Activated T-cell treated with anti-CD3 and anti-CD28 coated beads for 4 hours (primary cell): Measurements from ENCODE around the gene ORC3.
"Not testable (repeated sequence)": the region's sequence is repeated elsewhere in the genome, so short reads cannot be mapped to it uniquely, and the experiment has no call there.

Source experiments
- DNase-seq: peaks from one replicate; pipeline ENCODE4 v3.0.0-alpha.2; 2020

Gene ORC3

DNA sequence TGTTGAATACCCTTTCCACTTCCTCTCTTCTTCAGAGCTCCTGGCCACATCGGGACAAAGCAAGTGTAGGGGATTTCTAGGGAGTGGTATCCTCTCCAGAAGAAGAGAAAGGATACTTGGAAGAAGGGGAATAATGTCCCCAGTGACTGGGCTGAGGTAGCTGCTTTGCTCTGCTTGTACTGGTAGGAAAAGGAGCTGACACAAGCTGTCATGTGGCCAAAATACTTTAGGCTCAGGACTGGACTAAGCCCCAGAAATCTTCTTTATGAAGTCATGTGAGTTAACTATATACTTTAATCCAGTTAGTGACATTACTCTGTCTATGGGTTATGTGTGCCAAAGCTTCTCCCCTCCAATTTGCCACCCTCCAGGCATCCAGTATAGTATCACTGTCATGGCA, 71.6 kb downstream of the ORC3 start:
- no peak for DNase-seq

DNA sequence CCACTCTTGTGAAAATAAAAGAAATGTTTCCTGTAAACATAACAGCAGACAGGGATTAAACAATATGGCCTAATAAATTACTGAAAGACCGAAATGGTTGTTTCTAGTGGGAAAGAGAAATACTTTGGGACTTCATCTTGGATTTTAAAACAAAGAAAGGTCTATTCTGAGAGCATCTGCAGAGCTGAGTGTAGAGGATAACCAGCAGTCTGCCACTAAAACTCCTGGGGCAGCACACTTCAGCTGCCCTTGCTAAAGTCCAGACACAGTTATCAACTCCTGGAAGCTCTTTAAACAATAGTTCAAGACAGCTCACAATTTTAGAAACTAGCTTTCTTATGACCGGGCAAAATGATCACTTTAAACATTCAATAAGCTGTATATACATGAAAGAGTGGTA, 73.5 kb downstream of the ORC3 start:
- no peak for DNase-seq

DNA sequence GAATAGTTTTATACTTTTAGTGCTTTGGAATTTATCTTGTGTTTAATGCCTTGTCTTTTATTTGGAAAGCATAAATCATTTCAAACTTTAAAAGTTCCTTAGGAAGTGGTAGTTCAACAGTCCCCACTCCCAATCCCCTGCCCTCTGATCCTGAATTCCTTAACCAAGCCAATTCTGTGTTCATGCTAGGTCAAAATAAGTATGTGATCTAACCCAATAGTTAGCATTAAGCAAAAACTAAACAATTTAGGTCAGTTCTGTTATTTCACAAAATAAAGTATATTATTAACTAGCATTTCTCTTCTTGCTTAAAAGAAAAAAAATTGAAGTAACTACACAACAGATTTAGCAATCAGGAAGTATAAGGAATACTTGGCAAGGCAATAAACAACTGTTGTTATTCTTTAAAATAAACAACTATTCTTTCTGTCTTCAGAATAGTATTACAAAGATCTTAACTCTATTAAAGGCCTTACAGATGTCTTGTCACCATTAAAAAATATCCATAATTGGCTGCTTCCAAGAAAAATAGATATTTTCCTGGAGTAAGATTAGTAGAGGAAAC, 75.1 kb downstream of the ORC3 start:
- DNase-seq: no peak

DNA sequence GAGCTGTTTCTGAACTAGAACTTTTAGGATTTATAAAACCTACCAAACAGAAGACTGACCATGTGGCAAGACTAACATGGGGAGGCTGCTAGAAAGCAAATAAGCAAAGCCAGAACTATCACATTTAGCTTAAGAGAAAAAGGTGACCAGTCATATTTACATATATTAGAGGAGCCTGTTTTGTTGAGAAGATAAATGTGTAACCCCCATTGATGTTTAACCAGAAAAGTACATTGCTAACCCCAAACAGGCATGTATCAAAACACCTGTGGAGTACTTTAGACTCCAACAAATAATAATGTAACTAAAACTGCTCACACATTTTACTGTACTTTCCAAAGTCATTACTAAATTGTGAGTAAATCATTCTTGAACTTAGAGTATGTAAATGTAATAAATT, 77.1 kb downstream of the ORC3 start:
- DNase-seq: no peak

DNA sequence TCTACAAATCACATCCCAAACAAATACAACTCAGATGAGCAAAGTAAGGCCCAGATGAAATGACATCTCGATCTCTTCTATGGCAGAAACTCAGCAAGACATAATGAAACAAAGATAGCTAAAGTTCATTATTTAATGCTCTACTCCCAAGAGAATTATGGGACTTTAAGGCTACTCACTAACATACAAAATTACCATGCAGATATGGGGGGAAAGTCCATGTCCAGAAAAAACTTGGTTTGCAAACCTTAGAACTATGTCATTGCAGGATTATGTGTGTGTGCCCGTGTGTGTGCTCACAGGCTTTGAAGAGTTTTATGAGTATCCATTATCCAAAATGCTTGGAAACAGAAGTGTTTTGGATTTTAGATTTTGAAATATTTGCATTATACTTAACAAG, 78.1 kb downstream of the ORC3 start:
- no peak for DNase-seq

DNA sequence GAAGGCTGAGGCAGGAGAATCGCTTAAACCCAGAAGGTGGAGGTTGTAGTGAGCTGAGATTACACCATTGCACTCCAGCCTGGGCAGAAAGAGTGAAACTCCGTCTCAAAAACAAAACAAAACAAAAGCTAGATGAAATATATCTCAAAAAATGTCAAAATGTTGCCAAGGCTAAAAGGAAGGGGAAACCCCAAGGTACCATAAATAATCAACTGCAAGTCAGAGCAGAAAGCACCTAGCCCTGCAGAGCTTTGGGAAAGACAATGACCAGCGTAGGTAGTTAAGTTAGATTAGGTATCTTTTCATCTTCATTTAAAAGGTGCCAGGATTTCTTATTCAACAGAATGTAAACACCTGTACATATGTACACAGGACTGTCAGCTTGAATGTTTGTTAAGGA, 79.1 kb downstream of the ORC3 start:
- no peak for DNase-seq

DNA sequence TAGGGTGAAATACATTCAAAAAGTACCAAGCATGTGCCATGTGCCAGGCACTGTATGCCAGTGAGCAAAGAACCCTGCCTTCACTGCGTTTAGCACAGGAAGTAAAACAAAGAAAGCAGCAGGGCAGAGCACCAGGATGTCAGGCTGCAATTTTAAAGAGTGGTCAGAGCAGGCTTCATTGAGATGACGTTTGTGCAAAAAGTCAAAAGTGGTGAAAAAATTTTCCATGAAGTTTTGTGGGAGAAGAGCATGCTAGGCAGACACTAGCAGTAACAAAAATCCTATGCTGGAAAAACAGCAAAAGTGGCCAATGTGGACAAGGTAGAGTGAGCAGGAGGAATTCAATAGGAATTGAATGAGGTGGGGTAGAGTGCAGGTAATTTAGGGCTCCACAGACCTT, 80.8 kb downstream of the ORC3 start:
- DNase-seq: no peak

DNA sequence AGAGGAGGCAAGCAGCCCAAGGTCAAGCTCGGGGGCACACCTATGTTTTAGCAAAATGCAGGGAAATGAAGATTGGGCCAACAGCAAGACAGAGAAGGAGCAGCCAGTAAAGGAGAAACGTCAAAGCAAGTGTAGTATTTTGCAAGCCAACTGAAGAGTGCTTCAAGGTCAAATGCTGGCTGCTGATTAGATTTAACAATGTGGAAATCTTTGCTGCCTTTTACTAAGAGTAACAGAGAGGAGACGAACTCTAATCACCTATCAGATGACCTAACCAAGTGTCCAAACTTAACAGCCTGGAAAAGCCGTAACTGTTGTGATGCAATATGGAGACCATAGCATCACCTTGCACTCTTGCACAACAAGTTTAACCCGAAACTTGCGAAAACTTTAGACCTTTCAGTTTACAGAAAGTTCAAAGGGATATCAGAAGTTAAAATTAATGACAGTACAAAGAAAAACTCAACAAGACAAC, 81.7 kb downstream of the ORC3 start:
- no peak for DNase-seq

DNA sequence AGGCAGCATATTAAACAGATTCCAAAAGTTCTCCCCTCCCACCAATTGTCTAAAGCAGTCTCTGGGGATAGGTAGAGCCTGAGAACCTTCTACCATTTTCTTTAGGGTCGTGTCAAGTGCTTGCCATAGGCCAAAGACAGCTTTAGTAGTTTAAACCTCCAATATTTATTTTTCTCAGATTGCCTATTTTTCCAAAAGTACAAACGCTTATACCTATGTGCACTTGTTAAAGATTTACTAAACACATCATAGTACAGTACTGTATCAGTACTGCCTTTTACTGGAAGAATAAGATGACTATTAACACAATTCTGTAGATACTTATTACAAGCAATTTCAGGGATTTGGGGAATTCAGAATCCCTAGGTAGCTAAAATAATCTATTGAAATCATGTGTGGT, 82.7 kb downstream of the ORC3 start:
- no peak for DNase-seq

DNA sequence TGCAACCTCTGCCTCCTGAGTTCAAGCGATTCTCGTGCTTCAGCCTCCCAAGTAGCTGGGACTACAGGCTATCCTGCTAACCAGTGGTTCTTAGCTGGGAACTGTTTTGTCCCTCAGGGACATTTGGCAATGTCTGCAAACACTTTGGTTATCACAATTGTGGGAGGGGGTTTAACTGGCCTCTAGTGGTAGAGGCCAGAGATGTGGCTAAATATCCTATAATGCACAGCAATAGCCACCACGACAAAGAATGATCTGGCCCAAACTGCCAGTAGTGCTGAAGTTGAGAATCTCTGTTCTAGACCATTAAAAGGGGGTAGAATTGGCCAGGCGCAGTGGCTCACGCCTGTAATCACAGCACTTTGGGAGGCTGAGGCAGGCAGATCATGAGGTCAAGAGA, 83.3 kb downstream of the ORC3 start:
- no peak for DNase-seq

DNA sequence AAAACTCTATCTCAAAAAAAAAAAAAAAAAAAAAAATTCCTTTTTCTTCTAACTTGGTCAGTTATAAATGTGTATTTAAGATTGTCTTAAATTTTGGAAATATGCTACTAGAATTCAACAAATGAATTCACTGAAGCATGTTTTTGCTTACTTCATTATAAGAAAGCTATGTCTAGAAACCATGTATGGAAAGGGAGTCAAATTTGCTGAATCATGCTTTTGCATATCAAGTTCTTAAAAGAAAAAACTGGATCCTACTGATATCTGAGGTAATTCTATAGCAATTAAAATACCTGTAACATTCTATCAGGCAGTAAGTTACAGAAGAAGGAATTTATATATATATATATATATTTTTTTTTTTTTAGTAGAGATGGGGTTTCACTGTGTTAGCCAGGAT, 84.4 kb downstream of the ORC3 start:
- no peak for DNase-seq

DNA sequence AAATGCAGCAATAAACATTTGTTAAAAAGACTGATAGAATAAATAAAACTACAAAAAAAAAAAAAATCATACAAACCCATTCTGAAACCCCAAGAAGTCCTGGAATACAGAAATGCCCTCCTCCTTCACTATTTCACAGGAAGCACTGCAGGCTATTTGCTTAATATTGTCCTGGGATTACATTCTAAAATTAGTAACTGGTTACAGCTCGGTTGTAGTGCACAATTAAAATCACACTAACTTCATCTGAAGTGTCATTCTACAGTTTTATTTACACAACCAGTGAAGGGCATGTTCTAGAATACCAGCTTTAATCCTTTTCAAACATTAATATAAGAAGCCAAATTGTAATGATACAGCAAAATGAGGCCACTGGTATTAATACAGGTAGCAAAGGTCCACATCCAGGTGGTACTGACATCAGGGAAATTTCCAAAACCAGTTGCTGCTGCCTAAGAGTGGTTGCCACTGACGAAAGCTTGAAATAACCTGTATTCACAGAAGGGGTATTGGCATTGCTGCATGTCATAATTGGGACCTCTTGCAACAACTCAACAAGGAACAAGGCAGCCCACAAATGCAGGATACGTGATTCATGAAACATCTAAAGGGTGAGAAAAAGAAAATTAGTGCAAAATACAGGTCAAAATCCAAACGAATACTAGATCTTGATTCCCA, 85.2 kb downstream of the ORC3 start:
- no peak for DNase-seq

DNA sequence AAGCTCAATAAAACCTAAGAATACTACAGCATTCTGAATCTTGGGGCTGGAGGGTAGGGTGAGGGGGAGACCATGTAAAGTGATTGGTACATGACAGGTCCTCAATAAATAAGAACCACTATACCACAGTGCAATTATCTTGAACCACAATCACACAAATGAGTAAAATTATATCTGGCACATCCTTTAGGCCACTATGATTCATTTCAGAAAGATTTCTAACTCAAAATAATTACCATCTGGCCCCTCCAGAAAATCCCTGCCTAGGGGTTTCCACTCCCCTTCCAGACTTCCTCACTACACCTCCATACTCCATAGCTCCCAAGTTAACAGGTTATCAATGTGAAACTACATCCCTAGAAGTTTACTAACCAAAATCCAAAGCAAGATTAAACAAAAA, 92.4 kb downstream of the ORC3 start:
- DNase-seq: no peak

DNA sequence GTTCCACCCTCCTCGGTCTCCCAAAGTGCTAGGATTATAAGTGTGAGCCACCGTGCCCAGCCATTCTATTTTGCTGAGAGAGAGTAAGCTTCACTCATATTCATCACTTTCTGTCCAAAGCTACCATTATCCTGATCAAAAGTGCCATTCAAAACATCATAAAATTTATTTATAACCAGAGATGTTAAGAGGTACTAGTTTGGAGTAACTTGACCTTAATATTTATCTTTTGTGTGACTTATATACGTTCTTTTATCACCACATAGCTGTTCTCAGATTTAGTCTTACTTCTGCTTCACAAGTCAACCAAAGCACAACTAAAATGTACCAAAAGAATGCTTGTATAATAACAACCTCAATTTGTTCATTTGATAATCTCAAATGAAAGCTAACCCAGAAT, 94.0 kb downstream of the ORC3 start:
- no peak for DNase-seq

DNA sequence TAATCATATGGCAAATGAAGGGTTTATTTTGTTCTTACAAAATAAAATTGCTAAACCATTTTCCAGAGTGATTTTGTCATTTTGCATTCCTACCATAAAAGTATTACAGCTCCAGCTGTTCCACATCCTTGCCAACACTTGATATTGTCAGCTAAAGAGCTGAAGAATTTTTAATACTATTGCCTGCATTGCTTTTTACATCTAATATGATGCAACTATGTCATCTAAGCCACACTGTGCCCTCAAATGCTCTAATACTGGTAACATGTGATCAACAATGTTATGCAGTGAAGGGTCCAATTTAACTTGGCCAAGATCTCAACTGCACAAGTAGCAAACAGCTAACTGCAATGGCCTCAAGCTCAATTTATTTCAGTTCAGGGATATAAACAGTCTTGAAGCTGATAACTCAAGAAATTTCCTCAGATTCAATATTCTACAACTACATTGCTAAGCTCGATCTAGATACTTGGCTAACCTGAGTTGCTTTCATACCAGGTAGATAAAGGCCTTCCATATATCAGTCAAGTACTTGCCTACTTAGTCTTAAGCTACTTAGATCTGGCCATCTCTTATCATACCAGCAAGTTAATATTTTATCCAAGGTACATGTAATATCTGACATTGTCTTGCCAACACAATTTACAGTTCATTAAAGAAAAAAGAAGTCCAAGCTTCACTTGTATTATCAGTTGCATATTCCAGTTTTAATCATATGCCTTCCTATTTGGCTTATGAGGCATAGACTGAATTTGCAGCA, 95.1 kb downstream of the ORC3 start:
- no peak for DNase-seq

DNA sequence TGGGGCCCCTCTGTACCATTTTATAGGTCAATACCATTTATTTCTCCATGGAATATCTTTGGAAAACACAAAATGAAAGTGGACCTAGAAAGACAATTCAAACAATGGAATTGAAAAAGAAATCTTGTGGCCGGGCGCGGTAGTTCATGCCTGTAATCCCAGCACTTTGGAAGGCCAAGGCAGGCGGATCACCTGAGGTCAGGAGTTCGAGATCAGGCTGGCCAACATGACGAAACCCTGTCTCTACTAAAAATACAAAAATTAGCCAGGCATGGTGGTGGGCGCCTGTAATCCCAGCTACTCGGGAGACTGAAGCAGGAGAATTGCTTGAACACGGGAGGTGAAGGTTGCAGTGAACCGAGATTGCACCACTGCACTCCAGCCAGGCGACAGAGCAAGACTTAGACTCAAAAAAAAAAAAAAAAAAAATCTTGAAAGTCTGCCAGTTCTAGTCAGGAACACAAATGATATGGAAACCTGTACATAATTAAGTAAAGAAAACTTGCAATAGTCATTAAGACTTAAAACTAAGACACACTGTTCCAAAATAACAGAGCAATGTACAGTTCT, 96.8 kb downstream of the ORC3 start:
- DNase-seq: not testable (repeated sequence)

DNA sequence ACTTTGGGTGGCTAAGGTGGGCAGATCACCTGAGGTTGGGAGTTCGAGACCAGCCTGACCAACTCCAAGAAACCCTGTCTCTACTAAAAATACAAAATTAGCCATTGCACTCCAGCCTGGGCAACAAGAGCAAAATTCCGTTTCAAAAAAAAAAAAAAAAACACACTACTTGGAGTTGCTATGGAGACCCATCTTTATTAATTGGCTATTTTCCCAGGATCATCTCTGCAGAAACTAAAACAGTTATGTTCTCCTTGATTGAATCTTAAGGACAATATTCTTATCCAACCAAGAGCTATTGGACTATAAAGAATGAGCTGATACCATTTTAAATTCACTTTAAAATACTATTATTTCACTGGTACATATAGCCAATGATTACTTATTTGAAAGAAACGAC, 97.4 kb downstream of the ORC3 start:
- DNase-seq: no peak

DNA sequence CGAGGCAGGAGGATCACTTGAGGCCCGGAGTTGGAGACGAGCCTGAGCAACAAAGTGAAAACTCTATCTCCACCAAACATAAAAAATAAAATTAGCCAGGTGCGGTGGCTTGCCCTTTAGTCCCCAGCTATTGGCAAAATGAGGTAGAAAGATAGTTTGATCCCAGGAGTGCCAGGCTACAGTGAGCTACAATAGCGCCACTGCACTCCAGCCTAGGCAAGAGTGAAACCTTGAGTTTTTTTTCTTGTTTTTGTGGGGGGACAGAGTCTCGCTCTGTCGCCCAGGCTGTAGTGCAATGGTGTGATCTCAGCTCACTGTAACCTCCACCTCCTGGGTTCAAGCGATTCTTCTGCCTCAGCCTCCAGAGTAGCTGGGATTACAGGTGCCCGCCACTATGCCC, 98.0 kb downstream of the ORC3 start:
- not testable (repeated sequence) for DNase-seq

DNA sequence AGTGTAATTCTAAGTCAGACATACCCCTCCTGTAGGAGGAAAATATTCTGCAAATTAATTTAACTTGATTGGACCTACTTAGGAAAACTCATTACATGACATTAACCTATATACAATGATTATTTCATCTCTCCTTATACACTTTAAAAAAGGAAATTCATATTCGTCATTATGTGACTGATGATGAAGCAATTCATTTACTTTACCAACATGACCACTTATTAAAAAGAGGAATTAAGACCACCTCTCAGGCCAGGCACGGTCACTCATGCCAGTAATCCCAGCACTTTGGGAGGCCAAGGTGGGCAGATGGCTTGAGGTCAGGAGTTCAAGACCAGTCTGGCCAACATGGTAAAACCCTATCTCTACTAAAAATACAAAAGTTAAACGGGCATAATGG, 100.5 kb downstream of the ORC3 start:
- no peak for DNase-seq

DNA sequence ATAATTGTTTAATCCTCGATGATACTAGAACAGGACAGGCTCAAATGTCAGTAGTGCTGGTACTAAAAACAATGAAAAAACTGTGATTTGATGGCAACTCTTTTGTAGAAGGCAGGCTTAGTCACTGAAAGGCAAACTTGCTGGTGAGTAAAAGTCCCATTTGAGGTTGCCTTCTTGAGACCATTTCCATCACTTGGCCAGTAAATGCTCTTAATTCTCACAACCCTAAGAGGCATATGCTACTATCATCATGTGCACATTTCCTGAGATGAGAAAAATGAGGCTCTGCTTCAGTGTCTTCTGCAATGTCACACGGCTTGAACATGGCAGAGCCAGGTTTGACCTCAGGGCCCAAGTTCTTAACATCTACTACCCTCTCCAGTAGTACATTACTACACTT, 102.2 kb downstream of the ORC3 start:
- no peak for DNase-seq

DNA sequence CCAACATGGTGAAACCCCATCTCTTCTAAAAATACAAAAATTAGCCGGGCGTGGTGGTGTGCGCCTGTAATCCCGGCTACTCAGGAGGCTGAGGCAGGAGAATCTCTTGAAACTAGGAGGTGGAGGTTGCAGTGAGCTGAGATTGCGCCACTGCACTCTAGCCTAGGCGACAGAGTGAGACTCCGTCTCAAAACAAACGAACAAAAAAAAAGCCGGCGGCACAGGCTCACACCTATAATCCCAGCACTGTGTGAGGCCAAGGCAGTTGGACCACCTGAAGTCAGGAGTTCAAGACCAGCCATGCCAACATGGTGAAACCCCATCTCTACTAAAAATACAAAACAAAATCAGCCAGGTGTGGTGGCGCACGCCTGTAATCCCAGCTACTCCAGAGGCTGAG, 106.9 kb downstream of the ORC3 start:
- not testable (repeated sequence) for DNase-seq

DNA sequence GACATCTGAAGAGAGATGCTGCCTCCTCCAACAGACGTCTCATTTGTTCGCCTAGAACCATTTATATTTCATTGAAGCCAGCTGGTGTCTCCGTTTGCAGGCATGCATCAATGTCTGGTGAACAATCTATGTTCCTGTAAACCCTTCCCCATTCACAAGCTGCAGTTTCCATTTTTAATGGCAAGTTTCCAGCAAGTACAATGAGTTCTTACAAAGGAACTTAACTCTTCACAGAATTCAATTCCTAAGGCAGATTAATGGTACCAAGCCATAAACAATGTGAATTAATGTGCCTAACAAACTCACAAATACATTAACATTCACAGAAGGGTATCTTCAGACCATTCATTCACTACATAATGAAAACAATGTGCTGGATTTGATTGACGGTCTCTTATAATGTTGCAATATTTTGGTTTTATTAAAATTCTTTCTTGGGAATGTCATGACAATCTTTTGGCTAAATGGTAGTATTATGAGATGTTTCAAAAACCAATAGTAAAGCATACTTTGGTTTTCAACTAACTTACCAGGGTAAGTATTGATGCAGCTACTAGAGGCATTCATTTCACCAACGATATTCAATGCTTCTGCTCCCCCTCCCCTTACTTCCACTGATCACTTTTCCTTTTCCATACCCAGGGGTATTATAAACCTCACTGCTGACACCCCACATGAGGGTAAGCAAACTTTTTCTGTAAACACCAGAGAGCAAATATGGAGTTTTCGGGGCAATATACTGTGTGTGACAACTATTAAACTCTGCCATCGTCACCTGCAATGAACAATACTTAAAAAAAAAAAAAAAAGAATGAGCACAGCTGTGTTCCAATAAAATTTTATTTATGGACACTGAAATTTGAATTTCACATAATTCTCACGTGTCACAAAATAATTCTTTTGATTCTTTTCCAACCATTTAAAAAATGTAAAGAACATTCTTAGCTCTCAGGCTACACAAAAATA, 107.9 kb downstream of the ORC3 start:
- no peak for DNase-seq

DNA sequence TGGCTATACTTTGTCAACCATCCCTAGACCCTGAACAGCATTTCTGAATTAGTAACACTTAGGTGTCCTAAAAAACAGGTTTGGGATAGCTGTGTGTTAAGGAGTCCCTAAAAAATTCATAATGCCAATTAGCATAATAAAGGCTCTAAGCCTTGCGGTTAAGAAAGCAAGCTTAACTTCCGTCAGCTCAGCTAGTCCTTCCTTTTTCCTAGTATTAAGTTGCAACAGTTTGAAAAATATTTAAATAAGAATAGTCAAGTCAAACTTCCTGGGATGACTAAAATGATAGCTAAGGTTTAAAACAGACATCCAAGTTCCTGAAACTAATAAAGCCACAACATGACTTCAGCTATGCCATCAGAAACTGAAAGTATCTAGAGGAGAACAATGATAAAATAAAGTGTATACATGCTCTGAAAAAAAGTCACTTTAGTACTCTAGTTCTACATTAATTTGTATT, 108.6 kb downstream of the ORC3 start:
- no peak for DNase-seq
